Measurements from ENCODE around the gene HOXA13. TPM values are rescaled to one million over a fixed set of nuclear protein-coding genes. Genes with fewer than 3 reads are reported as not detected.

The HOXA13 gene
- total RNA-seq = not detected in 2 replicates

GRCh38 chr7:27199849-27200760 lies at the start of gene HOXA13:
HOXA13 (minus strand) TSS chr7:27200091; CDS start chr7:27200077, 14 bp downstream.

GRCh38 chr7:27242555-27243339 lies 42.9 kb upstream of the HOXA13 start, which contains the start of gene EVX1:
EVX1 (plus strand) TSS chr7:27242802; CDS start chr7:27243031, 229 bp downstream.

GRCh38 chr7:27185013-27185853 lies 14.7 kb downstream of the HOXA13 start, which contains the start of gene HOXA11:
HOXA11 (minus strand) TSS chr7:27185232; CDS start chr7:27185144, 88 bp downstream.

GRCh38 chr7:27173956-27174873 lies 25.7 kb downstream of the HOXA13 start, which contains the start of gene HOXA10:
HOXA10 (minus strand) TSS chr7:27174320; CDS start chr7:27174306, 14 bp downstream.

GRCh38 chr7:27165089-27165995 lies 34.5 kb downstream of the HOXA13 start, which contains the start of gene HOXA9:
HOXA9 (minus strand) TSS chr7:27165537; CDS start chr7:27165457, 80 bp downstream.

GRCh38 chr7:27156508-27156898 lies 43.4 kb downstream of the HOXA13 start, which contains the start of gene HOXA7:
HOXA7 (minus strand) TSS chr7:27156675; CDS start chr7:27156545, 130 bp downstream.

GRCh38 chr7:27151931-27152815 lies 47.7 kb downstream of the HOXA13 start, which contains the start of gene HOXA3:
HOXA3 (minus strand) TSS chr7:27152583; CDS start chr7:27110640, 41,943 bp downstream.

GRCh38 chr7:27147199-27148030 lies 52.5 kb downstream of the HOXA13 start, which contains the start of gene HOXA6:
HOXA6 (minus strand) TSS chr7:27147774; CDS start chr7:27147749, 25 bp downstream.

Other genes starting within 250 kb of the HOXA13 start
- gene HOXA1, start 104.1 kb downstream of the HOXA13 start, total RNA-seq = 2.3 and 3.0 TPM in 2 replicates
- gene HOXA2, start 97.4 kb downstream of the HOXA13 start, total RNA-seq = 1.1 and 1.7 TPM in 2 replicates
- 6.2 and 8.8 TPM in 2 replicates for gene HOXA4, start 69.3 kb downstream of the HOXA13 start, total RNA-seq
- gene HOXA5, start 56.4 kb downstream of the HOXA13 start, total RNA-seq = 13.8 and 15.3 TPM in 2 replicates
- gene HOXA6, start 52.3 kb downstream of the HOXA13 start, total RNA-seq = 4.0 and 6.5 TPM in 2 replicates
- 11.0 and 11.1 TPM in 2 replicates for gene HOXA3, start 47.5 kb downstream of the HOXA13 start, total RNA-seq
- gene HOXA7, start 43.4 kb downstream of the HOXA13 start, total RNA-seq = 11.9 and 13.6 TPM in 2 replicates
- 16.2 and 24.6 TPM in 2 replicates for gene HOXA9, start 34.6 kb downstream of the HOXA13 start, total RNA-seq
- gene HOXA10, start 25.8 kb downstream of the HOXA13 start, total RNA-seq = 6.5 and 11.7 TPM in 2 replicates
- 3.1 and 4.0 TPM in 2 replicates for gene HOXA11, start 14.9 kb downstream of the HOXA13 start, total RNA-seq
- gene EVX1, start 42.7 kb upstream of the HOXA13 start, total RNA-seq = not detected in 2 replicates